NCI-H1417 treated with DMSO at 0.1 percent for 48 hours (cell line): ENCODE data around the gene RFX7.
"Not testable (repeated sequence)": the region's sequence is repeated elsewhere in the genome, so short reads cannot be mapped to it uniquely, and the experiment has no call there.

Source experiments
- DNase-seq: peaks from one replicate; lab custom pipeline; 2025; lab: John Stamatoyannopoulos, UW

Gene RFX7

GRCh38 chr15:56205061-56205876, 38.4 kb downstream of the RFX7 start:
- no peak for DNase-seq

- not testable (repeated sequence) for DNase-seq
These were observed 40.3 kb downstream of the RFX7 start for GRCh38 chr15:56203312-56203922.

- no peak for DNase-seq
These were observed 41.0 kb downstream of the RFX7 start for GRCh38 chr15:56202701-56203100.

GRCh38 chr15:56199038-56199437, 44.6 kb downstream of the RFX7 start:
- no peak for DNase-seq

GRCh38 chr15:56194035-56194434, 49.6 kb downstream of the RFX7 start:
- no peak for DNase-seq

- no peak for DNase-seq
These were observed 50.8 kb downstream of the RFX7 start for GRCh38 chr15:56192659-56193442.

GRCh38 chr15:56187665-56188064, 56.0 kb downstream of the RFX7 start:
- DNase-seq = no peak

GRCh38 chr15:56185980-56186379, 57.7 kb downstream of the RFX7 start:
- no peak for DNase-seq

GRCh38 chr15:56184516-56184915, 59.2 kb downstream of the RFX7 start:
- DNase-seq = no peak

- no peak for DNase-seq
These were observed 62.8 kb downstream of the RFX7 start for GRCh38 chr15:56180851-56181250.

- DNase-seq = no peak
These were observed 66.7 kb downstream of the RFX7 start for GRCh38 chr15:56176996-56177395.

- no peak for DNase-seq
These were observed 67.9 kb downstream of the RFX7 start for GRCh38 chr15:56175788-56176187.

GRCh38 chr15:56174649-56175048, 69.0 kb downstream of the RFX7 start:
- DNase-seq = no peak

- no peak for DNase-seq
These were observed 75.3 kb downstream of the RFX7 start for GRCh38 chr15:56168394-56168793.

GRCh38 chr15:56165234-56165633, 78.4 kb downstream of the RFX7 start:
- no peak for DNase-seq

GRCh38 chr15:56160966-56161365, 82.7 kb downstream of the RFX7 start:
- no peak for DNase-seq

GRCh38 chr15:56156877-56157276, 86.8 kb downstream of the RFX7 start:
- DNase-seq = no peak

GRCh38 chr15:56155278-56155677, 88.4 kb downstream of the RFX7 start:
- DNase-seq = not testable (repeated sequence)

- not testable (repeated sequence) for DNase-seq
These were observed 88.9 kb downstream of the RFX7 start for GRCh38 chr15:56154768-56155167.

- DNase-seq = no peak
These were observed 93.5 kb downstream of the RFX7 start for GRCh38 chr15:56150204-56150603.

- no peak for DNase-seq
These were observed 95.6 kb downstream of the RFX7 start for GRCh38 chr15:56148064-56148463.

GRCh38 chr15:56146756-56147155, 96.9 kb downstream of the RFX7 start:
- DNase-seq = no peak

- DNase-seq = no peak
These were observed 115.6 kb downstream of the RFX7 start for GRCh38 chr15:56128081-56128480.
